H1 (cell line): ENCODE data around the gene IL5. TPM values are rescaled to one million over a fixed set of nuclear protein-coding genes. Genes with fewer than 3 reads are reported as not detected.
A peak's percentile ranks its signal among the peaks of the same experiment; 100 is the strongest.

Source experiments
- RAD21 ChIP-seq, 2 experiments: IDR thresholded peaks in 1 of 2; conservative IDR thresholded peaks in 1 of 2; 2 replicates each; pipeline ENCODE4 v1.6.1; 2011; ENCODE audit warnings: low read depth in 2 of 2, low read length in 2 of 2, improper control_type of control experiment in 1 of 2, inconsistent platforms in 1 of 2, mild to moderate bottlenecking in 1 of 2, moderate library complexity in 1 of 2
- polyA plus RNA-seq, 7 experiments: library from polyadenylated mRNA; depleted of rRNA in 3 of 7; stranded (reverse) in 5 of 7; unstranded in 2 of 7; fragments of >200 nt in 5 of 7; fragments of 200-250 nt in 2 of 7; gene quantifications; 1 replicate in 5 of 7; 2 replicates in 1 of 7; 4 replicates in 1 of 7; pipeline versions ENCODE4 v1.2.1 to v1.2.3, GENCODE V29; 2011 to 2013; ENCODE audit warnings: missing spikeins in 2 of 7, mixed read lengths in 2 of 7
- total RNA-seq: library from RNA; stranded (reverse); fragmentation: NEBNext Ultra II Directional; extraction: Animal tissue kit (Norgen Biotek cat#: 25700); gene quantifications from 2 replicates; pipeline ENCODE4 v1.2.1, GENCODE V29; 2021

Gene IL5
- total and polyA plus RNA-seq, 2 of the 8 experiments (the other 6 are each of a cell fraction or from before 2014, with no cell fraction given) = not detected

GRCh38 chr5:132495667-132496190 lies 47.6 kb downstream of the IL5 start (continued):
- TF ChIP-seq RAD21 (IDR thresholded peaks at IDR 0.05 in 1 of 2, conservative IDR thresholded peaks at IDR 0.05 in 1 of 2; ENCODE audit: low read depth in 2 of 2, low read length in 2 of 2) = 0 out of 4 replicates have a peak, but pooled peaks of 1 of the 2 experiments have one; percentile 2
- TF ChIP-seq, all 59 proteins: peak for 8
